GM12878 (cell line): ENCODE results near the gene PDE12. TPM values are rescaled to one million over a fixed set of nuclear protein-coding genes. Genes with fewer than 3 reads are reported as not detected.

Experiments used
- BCLAF1 ChIP-seq: fragments of 450-650 bp; IDR thresholded peaks from 2 replicates; pipeline ENCODE4 v1.6.1; 2017; ENCODE audit warnings: antibody characterized with exemption, mild to moderate bottlenecking, moderate library complexity
- BRCA1 ChIP-seq: IDR thresholded peaks from 2 replicates; pipeline ENCODE4 v1.6.1; 2011; ENCODE audit warnings: low read depth, low read length, improper control_type of control experiment
- CEBPB ChIP-seq, 2 experiments: fragments of 150-350 bp in 1 of 2; IDR thresholded peaks; 2 replicates each; pipeline ENCODE4 v1.6.1; 2012 to 2014; ENCODE audit warnings: low read depth in 2 of 2, low read length in 2 of 2, borderline replicate concordance in 1 of 2, inconsistent platforms in 1 of 2
- CHD4 ChIP-seq: fragments of 200-600 bp; sonication (generic); IDR thresholded peaks from 2 replicates; pipeline ENCODE4 v1.6.1; 2016; ENCODE audit warnings: mild to moderate bottlenecking
- CTCF ChIP-seq, 3 experiments: IDR thresholded peaks in 2 of 3; conservative IDR thresholded peaks in 1 of 3; 2 replicates each; pipeline ENCODE4 v1.5.1; 2011; ENCODE audit warnings: low read depth in 3 of 3, low read length in 3 of 3, mild to moderate bottlenecking in 3 of 3, control low read depth in 2 of 3, moderate library complexity in 2 of 3, inconsistent platforms in 1 of 3, mixed read lengths in 1 of 3; ENCODE audit not compliant: control insufficient read depth in 2 of 3, insufficient read depth in 1 of 3; ENCODE audit errors: extremely low read depth in 1 of 3
- FOXK2 ChIP-seq: fragments of 450-650 bp; IDR thresholded peaks from 2 replicates; pipeline ENCODE4 v1.6.1; 2017; ENCODE audit warnings: mild to moderate bottlenecking, moderate library complexity
- KLF5 ChIP-seq: fragments of 450-650 bp; IDR thresholded peaks from 2 replicates; pipeline ENCODE4 v1.6.1; 2014; ENCODE audit warnings: mild to moderate bottlenecking; ENCODE audit not compliant: partially characterized antibody
- MEF2B ChIP-seq: fragments of 450-650 bp; IDR thresholded peaks from 2 replicates; pipeline ENCODE4 v1.6.1; 2018; ENCODE audit warnings: mild to moderate bottlenecking, moderate library complexity; ENCODE audit not compliant: partially characterized antibody, poor library complexity, severe bottlenecking
- MXI1 ChIP-seq: fragments of 150-350 bp; IDR thresholded peaks from 2 replicates; pipeline ENCODE4 v1.6.1; 2011; ENCODE audit warnings: low read depth, mild to moderate bottlenecking, inconsistent platforms, low read length, improper control_type of control experiment
- NR2C1 ChIP-seq: fragments of 450-650 bp; IDR thresholded peaks from 2 replicates; pipeline ENCODE4 v1.6.1; 2017; ENCODE audit warnings: antibody characterized with exemption, mild to moderate bottlenecking, moderate library complexity
- NR2F1 ChIP-seq: fragments of 450-650 bp; conservative IDR thresholded peaks from 2 replicates; pipeline ENCODE4 v1.6.1; 2017; ENCODE audit warnings: mild to moderate bottlenecking
- PBX3 ChIP-seq: IDR thresholded peaks from 2 replicates; pipeline ENCODE4 v1.6.1; 2011; ENCODE audit warnings: mild to moderate bottlenecking, low read depth, low read length, moderate library complexity; ENCODE audit not compliant: insufficient replicate concordance
- POU2F2 ChIP-seq: IDR thresholded peaks from 3 replicates; pipeline ENCODE4 v1.6.1; 2011; ENCODE audit warnings: low read depth, mild to moderate bottlenecking, low read length, borderline replicate concordance
- RAD21 ChIP-seq: IDR thresholded peaks from 2 replicates; pipeline ENCODE4 v1.6.1; 2011; ENCODE audit warnings: mild to moderate bottlenecking, low read depth, low read length, moderate library complexity; ENCODE audit not compliant: insufficient read depth
- RCOR1 ChIP-seq: conservative IDR thresholded peaks from 2 replicates; pipeline ENCODE4 v1.6.1; 2012; ENCODE audit warnings: low read depth, low read length, improper control_type of control experiment
- SIX5 ChIP-seq: IDR thresholded peaks from 2 replicates; pipeline ENCODE4 v1.6.1; 2011; ENCODE audit warnings: mild to moderate bottlenecking, low read depth, low read length, moderate library complexity; ENCODE audit not compliant: severe bottlenecking
- ZZZ3 ChIP-seq: IDR thresholded peaks from 2 replicates; pipeline ENCODE4 v1.6.1; 2011; ENCODE audit warnings: low read depth; ENCODE audit not compliant: control insufficient read depth, insufficient read length
- polyA plus RNA-seq, 11 experiments: library from polyadenylated mRNA; depleted of rRNA in 4 of 11; unstranded in 6 of 11; stranded (reverse) in 5 of 11; fragments of >200 nt; fragmentation: Nextera tagmentation in 4 of 11; fragmentation: Illumina TruSeq in 1 of 11; extraction: Ambion mirVana in 4 of 11; extraction: Trizol in 1 of 11; gene quantifications; 1 replicate in 1 of 11; 2 replicates in 10 of 11; pipeline versions ENCODE4 v1.2.1 to v1.2.3, GENCODE V29; 2011 to 2016; ENCODE audit warnings: inconsistent platforms in 2 of 11, missing spikeins in 2 of 11, low read depth in 1 of 11
- total RNA-seq, 4 experiments: library from RNA; depleted of rRNA in 3 of 4; stranded (reverse); fragments of >200 nt in 3 of 4; fragmentation: Illumina TruSeq in 1 of 4; extraction: Trizol in 1 of 4; gene quantifications; 2 replicates each; pipeline versions ENCODE4 v1.2.1 to v1.2.3, GENCODE V29; 2013 to 2021
- TF ChIP-seq, protein P1 (sequence below): IDR thresholded peaks from 2 replicates; pipeline ENCODE4 v1.6.1; 2012; ENCODE audit warnings: low read depth, low read length, improper control_type of control experiment
- TF ChIP-seq, protein P2 (sequence below): IDR thresholded peaks from 2 replicates; pipeline ENCODE4 v1.6.1; 2011; ENCODE audit warnings: borderline replicate concordance, low read depth, mild to moderate bottlenecking, moderate library complexity, low read length; ENCODE audit not compliant: insufficient read depth, poor library complexity, severe bottlenecking
- TF ChIP-seq, protein P3 (sequence below): fragments of 450-650 bp; IDR thresholded peaks from 2 replicates; pipeline ENCODE4 v1.6.1; 2017; ENCODE audit warnings: low read depth, mild to moderate bottlenecking, moderate library complexity

The PDE12 gene
- total and polyA plus RNA-seq, 10 of the 15 experiments (the other 5 are each of a cell fraction or from before 2014, with no cell fraction given) = 3.0 to 26.1 (median 17.4) TPM

DNA sequence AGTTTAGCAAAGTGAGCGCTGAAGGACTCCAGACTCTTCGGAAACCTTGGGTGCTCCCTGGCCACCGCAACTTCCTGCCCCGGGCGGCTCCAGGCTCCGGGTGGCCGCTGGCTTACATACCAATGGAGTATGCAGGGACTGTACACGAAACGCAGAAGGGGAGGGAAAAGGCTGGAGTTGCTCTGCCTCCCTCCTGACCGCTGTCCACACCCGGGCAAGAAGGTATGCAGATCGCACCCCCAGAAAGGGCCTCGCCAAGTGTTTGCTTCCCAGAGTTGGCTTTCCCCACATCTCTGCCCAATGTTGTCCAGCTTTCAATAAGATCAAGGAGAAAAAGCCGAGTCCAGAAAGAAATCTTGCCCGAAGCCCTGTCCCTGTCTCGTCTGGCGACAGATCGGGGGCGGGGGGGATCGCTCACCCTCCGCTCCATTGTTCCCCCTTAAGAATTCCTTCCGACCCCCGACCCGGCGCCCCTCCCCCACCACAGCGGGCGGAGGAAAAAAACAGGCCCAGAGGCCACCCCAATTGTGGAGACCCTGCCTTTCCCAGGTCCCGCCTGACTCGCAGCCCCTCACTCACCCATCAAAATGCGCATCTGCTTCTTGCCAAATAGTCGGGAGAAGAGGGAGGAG is 40.5 kb downstream of the PDE12 start (continued):
- TF ChIP-seq BCLAF1 (no peak), CHD4 (no peak), FOXK2 (no peak), CEBPB (IDR thresholded peaks at IDR 0.05; ENCODE audit: borderline replicate concordance in 1 of 2, low read depth in 2 of 2, low read length in 2 of 2) (no peak), NR2C1 (no peak), NR2F1 (no peak), MEF2B (no peak), SIX5 (no peak), BRCA1 (no peak), CTCF (IDR thresholded peaks at IDR 0.05 in 2 of 3, conservative IDR thresholded peaks at IDR 0.05 in 1 of 3; ENCODE audit: control insufficient read depth in 2 of 3, extremely low read depth in 1 of 3, insufficient read depth in 1 of 3, low read depth in 3 of 3, low read length in 3 of 3) (no peak), RCOR1 (no peak), RAD21 (no peak), POU2F2 (peak; percentile 25; the same call in 1 of the 3 replicates), ZZZ3 (no peak), KLF5 (no peak), PBX3 (no peak), MXI1 (no peak)
- TF ChIP-seq, protein P1, sequence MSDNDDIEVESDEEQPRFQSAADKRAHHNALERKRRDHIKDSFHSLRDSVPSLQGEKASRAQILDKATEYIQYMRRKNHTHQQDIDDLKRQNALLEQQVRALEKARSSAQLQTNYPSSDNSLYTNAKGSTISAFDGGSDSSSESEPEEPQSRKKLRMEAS = no peak
- TF ChIP-seq, protein P2, sequence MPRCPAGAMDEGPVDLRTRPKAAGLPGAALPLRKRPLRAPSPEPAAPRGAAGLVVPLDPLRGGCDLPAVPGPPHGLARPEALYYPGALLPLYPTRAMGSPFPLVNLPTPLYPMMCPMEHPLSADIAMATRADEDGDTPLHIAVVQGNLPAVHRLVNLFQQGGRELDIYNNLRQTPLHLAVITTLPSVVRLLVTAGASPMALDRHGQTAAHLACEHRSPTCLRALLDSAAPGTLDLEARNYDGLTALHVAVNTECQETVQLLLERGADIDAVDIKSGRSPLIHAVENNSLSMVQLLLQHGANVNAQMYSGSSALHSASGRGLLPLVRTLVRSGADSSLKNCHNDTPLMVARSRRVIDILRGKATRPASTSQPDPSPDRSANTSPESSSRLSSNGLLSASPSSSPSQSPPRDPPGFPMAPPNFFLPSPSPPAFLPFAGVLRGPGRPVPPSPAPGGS = no peak
- TF ChIP-seq, protein P3, sequence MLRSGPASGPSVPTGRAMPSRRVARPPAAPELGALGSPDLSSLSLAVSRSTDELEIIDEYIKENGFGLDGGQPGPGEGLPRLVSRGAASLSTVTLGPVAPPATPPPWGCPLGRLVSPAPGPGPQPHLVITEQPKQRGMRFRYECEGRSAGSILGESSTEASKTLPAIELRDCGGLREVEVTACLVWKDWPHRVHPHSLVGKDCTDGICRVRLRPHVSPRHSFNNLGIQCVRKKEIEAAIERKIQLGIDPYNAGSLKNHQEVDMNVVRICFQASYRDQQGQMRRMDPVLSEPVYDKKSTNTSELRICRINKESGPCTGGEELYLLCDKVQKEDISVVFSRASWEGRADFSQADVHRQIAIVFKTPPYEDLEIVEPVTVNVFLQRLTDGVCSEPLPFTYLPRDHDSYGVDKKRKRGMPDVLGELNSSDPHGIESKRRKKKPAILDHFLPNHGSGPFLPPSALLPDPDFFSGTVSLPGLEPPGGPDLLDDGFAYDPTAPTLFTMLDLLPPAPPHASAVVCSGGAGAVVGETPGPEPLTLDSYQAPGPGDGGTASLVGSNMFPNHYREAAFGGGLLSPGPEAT = peak; percentile 16; the same call in 1 of the 2 replicates
